Measurements from ENCODE around the gene ST8SIA6.
A peak's percentile ranks its signal among the peaks of the same experiment; 100 is the strongest.
"Not testable (repeated sequence)": the region's sequence is repeated elsewhere in the genome, so short reads cannot be mapped to it uniquely, and the experiment has no call there.

ST8SIA6 gene, protein sequence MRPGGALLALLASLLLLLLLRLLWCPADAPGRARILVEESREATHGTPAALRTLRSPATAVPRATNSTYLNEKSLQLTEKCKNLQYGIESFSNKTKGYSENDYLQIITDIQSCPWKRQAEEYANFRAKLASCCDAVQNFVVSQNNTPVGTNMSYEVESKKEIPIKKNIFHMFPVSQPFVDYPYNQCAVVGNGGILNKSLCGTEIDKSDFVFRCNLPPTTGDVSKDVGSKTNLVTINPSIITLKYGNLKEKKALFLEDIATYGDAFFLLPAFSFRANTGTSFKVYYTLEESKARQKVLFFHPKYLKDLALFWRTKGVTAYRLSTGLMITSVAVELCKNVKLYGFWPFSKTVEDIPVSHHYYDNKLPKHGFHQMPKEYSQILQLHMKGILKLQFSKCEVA

DNA sequence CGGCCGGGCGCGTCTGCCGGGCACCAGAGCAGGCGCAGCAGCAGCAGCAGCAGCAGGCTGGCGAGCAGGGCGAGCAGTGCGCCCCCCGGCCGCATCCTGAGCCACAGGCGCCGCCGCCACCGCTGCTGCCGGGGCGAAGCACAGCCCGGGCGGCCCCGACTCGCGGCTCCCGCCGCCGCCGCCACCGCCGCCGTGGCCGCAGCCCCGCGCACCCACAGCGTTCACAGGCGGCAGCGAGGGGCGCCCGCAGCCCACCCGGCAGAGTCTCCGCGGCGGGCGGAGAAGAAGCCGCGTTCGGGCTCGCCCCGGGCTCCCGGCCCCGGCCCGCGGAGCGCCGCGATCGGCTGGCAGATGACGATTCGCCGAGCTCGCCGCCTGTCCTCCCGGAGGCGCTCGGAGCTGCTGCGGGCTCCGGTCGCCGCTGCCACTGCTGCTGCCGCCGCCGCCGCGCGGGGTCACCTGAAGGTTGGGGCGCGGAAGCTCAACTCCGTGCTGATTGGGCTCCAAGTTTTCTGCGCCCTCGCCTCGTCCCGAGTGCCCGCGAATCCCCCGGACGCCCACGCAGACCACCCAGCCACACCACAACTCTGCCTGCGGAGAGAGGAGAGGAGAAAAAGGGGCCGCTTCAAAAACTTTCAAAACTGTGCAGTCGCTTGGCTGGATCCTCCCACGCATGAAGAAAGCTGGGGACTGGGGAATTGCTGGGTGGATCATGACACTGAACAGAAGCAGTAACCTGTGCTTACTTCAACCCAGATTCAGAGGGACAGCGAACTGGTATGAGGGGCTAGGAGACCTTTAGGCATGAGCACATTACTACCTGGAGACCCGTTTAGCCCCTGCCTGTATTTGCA is at the start of gene ST8SIA6:
TSS of gene ST8SIA6 (minus strand) at position 435 of the 854 bp plus-strand sequence. CDS start at position 95, 340 bp downstream.
- DNase-seq (ENCODE audit: low read depth in 2 of 2): peak in 1 of 2 donors; percentile 35

DNA sequence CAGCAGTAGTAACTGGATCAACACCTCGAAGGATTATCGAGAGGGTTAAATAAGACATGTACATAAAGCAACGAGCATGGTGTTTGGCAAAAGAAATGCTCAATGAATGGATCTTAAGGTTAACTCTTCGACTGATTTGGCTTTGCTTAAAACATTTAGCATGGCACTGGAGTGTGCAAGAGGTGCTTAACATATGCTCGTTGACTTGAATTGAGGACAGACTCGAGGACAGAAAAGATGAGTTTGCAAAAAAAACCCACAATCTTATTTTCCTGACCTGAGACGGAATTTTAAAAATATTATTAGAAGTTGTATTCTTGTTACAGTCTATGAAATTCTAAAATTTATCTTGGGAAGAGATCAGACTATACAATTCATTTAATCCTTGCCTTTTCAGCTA is 49.4 kb upstream of the ST8SIA6 start:
- DNase-seq (ENCODE audit: low read depth in 2 of 2): no peak

DNA sequence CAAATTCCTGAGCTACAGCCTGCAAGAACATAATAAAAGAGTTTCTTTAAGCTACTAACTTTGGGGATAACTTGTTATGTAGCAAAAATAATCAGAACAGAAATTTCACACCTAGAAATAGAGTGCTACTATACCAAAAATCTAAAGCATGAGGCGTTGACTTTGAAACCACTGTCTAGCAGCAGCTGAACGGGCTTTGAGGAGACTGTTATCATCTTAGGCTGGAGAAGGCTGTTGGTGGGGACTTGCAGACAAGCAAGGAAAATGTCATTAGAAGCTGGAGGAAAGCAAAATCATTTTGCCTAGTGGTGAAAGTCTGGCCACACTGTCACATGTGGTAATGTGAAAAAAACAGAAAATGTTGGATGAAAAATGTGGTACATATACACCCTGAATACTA is 48.4 kb upstream of the ST8SIA6 start:
- no peak for DNase-seq (ENCODE audit: low read depth in 2 of 2)

DNA sequence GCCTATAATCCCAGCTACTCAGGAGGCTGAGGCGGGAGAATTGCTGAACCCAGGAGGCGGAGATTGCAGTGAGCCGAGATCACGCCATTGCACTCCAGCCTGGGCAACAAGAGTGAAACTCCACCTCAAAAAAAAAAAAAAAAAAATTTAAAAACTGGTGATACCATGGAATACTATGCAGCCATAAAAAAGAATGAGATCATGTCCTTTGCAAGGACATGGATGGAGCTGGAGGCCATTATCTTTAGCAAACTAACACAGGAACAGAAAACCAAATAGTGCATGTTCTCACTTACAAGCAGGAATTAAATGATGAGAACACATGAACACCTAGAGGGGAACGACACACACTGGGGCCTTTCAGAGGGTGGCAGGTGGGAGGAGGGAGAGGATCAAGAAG is 44.6 kb upstream of the ST8SIA6 start:
- not testable (repeated sequence) for DNase-seq (ENCODE audit: low read depth in 2 of 2)

DNA sequence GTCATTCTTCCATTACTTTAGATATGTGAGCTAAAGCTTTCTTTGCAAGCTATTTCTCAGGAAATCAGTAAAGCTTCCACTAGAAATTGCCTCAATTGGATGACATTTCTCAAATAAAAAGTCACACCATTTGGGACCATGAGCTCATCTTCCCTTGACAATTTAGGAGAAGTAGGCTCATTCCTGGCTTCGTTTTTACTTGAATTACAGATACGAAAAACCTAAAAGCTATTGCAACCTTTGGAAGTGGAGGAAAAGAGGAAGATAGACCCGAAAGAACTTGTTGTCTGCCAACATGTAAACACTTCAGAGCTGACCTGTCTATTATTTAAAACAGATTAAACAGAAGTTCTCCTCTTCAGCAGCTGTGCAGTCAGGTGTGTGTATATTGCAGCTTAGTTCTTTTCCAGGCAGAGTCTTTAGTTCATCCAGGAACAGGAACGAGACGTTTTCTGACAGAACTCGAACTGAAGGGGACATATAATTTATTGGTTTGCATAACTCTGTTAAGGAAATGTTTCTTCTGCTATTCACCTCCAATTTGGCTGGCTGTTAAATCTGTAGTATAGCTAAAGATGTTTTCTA is 43.1 kb upstream of the ST8SIA6 start:
- no peak for DNase-seq (ENCODE audit: low read depth in 2 of 2)

DNA sequence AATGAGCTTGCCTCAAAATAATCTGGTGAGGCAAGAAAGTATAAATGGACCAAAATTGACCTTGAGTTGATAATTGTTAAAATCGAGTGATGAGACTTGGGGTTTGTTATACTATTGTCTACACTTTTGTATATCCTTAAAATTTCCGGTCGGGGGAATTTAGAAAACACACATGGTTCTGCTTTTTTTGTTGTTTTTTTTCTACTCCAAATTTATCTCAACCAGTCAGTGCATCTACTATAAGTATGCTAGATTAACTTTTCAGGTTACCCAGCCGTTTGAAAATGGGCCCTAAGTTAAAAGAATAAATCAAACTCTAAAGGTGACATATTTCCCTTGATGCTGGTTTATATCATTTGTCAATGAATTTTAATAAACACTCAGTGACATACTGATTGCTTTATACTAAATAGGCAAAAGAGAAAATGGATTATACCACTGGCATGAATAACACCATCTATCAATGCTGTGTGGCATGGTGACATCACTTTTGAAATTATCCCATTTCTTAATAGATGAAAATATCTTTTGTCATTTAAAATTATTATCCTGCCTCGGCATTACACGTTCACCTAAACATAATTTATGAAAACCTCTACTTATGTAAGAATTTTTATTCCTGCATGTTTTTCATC is 40.3 kb upstream of the ST8SIA6 start:
- DNase-seq (ENCODE audit: low read depth in 2 of 2): no peak

DNA sequence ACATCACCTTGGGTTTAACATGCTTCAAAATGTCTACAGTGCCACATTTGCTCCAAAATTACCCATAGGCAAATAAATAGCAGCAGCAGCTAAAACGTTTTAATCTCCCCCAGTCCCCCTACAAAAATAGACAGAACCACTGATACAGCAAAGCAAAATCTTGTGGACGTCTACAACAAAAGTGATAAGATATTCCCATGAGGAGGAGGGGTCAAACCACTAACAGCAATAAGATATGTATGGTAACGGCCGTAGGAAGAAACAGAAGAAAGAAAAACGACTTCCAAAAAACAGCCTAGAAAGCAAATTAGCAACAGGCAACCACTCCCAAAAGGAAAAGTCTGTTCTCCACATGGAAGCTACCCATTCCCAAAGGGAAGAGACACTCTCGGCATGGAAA is 34.5 kb upstream of the ST8SIA6 start:
- DNase-seq (ENCODE audit: low read depth in 2 of 2): no peak

DNA sequence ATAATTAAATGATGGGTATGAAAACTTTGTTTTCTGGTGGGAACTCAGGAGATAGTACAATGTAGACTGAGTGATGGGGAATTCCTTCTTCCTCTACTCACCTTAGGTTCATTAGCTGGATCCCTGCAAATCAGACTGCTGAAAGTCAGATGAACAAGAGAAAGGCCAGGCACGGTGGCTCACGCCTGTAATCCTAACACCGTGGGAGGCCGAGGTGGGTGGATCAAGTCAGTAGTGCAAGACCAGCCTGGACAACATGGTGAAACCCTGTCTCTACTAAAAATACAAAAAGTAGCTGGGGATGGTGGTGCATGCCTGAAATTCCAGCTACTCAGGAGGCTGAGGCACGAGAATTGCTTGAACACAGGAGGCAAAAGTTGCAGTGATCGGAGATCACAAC is 28.7 kb upstream of the ST8SIA6 start:
- DNase-seq (ENCODE audit: low read depth in 2 of 2): no peak

DNA sequence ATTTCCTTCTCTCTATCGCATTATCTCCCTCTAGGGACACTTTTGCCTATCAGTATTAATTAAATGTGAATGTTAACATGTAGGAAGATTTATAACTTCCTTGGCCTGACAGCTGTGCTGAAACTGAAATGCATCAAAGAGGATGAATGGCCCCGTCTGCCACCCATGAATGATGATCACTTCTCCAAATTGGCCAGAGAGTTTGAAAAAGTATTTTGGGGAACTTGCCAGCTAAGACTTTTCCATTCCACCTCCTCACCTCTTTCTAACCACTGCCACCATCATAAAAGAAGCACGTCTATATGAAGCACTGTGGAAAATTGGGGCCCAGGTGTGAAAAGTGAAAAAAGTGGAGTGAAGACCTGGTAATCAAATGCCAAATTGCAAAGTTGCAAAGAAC is 25.4 kb upstream of the ST8SIA6 start:
- no peak for DNase-seq (ENCODE audit: low read depth in 2 of 2)

DNA sequence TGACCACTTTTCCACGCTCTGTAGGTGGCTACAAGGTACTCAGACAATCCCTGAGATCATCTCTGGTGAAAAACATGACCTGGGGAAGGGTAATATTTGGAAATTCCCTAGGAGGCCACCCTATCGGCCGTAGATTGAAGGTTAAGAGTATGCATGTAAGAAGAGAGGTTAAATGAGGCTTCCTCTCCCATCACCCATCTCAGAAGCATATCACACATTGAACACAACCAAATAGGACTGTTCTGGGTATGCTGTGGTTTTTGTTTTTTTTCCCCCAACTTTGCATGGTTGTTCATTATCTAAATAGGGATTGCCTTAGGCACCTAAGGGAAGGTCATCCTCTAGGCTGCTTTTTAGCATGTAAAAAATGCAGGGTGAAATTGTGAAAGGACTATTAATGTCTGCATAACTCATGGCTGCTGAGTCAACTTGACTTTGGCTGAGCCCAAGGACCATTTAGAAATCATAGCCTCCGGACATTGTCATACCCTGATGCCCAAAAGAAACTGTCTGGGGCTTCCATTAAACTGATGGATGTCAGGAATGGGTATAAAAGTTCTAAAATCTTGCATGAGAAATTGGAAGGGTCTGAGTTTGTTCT is 24.7 kb upstream of the ST8SIA6 start:
- DNase-seq (ENCODE audit: low read depth in 2 of 2): no peak

DNA sequence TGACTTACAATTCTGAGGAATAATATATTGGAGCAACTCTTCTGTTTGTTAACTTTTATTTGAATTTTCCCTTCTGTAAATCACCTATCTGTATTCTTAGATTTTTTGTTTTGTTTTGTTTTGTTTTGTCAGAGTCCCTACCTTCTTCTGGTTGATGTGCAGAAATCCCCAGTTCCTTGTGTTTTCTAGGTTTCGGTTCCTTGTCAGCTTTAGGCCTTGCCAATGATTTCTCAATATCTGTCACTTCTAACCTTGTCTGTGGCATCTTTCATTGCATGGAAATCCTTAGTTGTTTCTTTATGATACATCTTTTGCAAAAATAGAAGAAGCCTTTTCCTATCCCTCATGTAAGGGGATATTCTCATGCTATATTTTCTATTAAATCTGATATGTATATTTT is 21.7 kb upstream of the ST8SIA6 start:
- DNase-seq (ENCODE audit: low read depth in 2 of 2): no peak

DNA sequence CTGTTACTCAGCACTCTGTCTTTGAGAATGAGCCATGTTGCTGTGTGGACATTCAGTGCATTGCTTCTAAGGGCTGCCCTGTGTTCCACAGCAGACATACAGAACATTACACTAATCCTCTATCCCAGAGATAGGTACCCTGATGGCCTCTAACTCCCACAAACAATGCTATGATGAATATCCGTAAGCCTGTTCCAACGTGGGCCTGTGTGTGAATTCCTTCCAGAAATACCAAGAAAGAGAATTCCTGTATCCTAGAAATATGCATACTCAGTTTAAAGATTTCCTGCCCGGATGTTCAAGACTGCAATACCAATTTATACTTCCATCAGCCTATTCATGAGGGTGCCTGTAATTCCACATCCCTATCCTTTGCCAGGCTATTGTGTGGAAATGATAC is 21.3 kb upstream of the ST8SIA6 start:
- no peak for DNase-seq (ENCODE audit: low read depth in 2 of 2)

DNA sequence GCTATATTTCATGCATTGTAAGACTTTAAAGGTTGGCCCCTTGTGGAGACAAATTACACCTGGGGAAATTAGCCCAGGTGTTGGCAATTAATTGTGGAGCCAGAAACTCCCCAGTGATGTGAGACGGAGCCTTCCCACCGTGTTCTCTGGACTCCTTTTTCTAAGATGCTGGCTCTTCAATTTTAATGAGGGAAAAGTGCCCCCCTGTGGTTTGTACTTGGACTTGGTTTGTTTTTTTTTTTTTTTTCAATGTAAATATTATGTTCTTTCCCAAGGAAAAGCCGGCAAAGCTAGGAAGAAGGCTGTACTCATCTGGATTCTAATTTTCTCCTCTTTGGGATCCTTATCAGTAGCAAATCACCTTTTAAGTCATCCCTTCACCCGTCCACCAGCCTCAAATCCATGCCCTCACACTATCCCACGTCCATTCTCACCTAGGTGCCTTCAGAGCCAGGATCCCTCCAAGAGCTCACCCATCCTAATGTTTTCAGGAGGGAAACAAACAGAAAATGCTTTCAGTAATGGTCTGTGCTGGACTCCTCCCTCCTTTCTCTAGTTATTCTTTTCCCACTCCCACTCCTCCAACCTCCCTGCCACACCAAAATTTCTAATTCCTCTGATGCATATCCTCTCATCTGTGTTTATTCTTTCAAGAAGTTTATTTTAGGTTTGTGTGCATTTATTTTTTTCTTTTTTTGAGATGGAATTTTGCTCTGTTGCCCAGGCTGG is 20.4 kb upstream of the ST8SIA6 start:
- no peak for DNase-seq (ENCODE audit: low read depth in 2 of 2)

DNA sequence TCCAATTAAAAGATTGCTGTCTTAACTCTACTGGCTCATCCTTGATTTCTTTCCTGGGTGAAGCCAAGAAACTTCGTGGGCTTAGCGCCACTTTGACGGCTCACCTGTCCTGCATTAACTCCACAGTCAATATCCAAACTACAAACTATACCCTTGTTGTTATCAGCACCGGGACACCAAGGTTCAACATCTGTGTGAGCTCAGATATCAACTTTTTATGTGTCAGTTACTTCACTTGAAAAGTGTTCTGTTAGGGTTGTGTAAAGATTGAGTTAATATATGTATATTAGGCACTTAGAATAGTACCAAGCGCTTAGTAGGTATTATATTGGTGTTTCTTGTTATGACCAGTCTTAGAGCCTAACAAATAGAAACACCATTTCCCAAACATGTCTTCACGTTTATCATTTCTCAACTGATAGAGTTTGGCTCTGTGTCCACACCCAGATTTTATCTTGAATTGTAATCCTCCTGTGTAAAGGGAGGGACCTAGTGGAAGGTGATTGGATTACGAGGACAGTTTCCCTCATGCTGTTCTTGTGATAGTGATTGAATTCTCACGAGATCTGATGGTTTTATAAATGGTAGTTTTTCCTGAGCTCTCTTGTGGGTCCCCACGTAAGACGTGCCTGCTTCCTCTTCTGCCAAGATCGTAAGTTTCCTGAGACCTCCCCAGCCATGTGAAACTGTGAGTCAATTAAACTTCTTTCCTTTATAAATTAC is 19.0 kb upstream of the ST8SIA6 start:
- DNase-seq (ENCODE audit: low read depth in 2 of 2): no peak

DNA sequence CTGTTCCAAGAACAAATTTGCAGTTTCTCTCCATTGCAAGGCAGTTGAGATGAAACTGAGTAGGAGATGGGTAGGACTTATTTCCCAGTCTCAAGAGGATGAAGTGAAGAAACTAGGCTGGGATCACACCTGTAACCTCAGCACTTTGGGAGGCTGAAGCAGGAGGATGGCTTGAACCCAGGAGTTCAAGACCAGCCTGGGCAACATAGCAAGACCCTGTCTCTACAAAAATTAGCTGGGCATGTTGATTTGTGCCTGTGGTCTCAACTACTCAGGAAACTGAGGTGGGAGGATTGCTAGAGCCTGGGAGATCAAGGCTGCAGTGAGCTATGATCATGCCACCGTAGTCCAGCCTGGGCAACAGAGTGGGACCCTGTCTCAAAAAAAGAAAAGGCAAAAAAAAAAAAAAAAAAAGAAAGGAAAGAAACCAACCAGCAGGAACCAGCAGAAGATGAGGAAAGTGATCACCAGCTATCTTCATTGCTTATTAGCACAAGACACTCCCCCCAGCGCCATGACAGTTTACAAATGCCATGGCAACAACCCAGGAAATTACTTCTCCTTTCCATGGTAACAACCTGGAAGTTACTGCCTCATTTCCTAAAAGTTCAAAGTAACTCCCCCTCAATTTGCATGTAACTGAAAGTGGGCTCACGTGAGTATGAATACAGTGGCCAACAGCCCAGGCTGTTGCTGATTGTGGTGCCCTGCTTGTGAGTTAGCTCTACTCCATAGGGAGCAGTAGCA is 18.3 kb upstream of the ST8SIA6 start:
- DNase-seq (ENCODE audit: low read depth in 2 of 2): no peak

DNA sequence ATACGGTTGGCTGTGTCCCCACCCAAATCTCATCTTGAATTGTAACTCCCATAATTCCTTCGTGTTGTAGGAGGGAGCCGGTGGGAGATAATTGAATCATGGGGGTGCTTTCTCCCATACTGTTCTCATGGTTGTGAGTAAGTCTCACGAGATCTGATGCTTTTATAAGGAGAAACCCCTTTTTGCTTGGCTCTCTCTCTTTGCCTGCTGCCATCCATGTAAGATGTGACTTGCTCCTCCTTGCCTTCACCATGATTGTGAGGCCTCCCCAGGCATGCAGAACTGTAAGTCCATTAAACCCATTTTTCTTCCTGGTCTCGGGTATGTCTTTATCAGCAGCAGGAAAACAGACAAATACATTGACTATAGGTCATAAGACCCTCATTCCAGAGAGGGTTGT is 15.9 kb upstream of the ST8SIA6 start:
- no peak for DNase-seq (ENCODE audit: low read depth in 2 of 2)

DNA sequence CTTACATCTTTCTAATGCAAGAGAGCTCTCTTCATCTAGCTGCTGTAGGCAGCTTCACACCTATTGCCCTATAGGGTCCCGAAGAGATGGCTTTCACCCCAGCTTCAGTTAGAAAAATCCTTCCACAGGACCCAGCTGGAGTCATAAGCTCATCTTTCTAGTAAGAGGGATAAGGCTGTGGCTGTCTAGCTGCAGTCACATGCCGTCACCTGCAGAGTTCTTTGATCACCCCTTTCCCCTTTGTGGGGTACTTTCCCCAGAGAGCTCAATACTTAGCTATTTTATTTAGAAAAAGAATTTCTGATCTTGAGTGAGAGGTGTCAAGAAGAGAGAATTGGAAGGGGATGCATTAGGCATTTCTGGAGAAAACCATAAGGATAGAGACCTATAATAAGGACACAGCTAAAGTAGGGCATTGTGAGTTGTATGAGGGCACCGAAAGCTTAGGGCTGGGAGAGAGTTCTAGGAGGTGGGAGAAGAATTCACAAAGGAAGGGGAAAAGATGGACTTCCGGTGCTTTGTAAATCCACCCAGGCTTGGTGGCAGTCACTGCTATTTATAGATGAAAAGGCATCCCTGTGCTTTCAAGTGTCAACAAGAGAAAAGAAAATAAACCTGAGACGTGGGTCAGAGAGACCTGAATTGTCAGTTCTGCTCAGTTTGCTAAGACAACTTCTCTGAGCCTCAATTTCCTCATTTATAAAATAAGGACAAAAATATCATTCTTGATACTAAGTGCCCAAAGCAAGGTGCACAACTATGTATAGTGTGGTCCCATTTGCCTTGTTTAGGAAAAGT is 11.1 kb upstream of the ST8SIA6 start:
- DNase-seq (ENCODE audit: low read depth in 2 of 2): no peak

DNA sequence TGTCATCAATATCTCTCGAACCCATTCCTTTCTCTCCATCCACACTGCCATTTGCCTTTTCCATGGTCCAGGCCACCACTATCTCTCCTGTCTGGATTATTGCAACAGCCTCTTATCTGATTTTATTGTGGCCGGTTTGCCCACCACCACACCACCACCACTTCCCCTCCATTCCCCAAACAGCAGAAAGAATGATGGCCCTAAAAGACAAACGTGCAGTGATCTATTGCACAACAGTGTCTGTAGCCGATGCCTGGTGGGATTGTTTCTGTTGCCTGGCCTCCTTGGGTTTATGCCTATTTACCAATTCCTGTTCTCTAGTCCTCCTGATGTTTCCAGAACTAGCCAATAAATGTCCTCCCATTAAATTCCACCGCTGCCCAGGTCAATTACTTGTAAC is 10.2 kb upstream of the ST8SIA6 start:
- DNase-seq (ENCODE audit: low read depth in 2 of 2): no peak

DNA sequence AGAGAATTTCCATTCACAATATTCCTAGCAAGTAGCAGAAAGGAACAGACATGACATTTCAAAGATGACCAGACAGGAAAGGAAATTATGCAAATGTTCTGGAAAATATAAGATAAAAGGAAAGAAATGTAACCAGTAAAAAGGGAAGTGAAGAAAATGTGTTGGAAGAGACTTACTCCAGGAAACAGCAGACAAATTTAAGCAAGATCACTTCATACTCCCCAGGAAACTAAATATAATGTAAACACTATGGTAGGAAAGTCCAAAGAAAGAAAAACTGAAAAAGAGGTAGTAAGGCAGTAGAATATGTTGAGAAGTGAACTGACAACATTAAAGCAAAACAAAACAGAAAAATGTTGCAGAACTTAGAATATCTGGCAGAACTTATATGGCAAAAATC is 6.4 kb upstream of the ST8SIA6 start:
- no peak for DNase-seq (ENCODE audit: low read depth in 2 of 2)
